ENCODE measurements around the gene BCAS3. TPM values are rescaled to one million over a fixed set of nuclear protein-coding genes. Genes with fewer than 3 reads are reported as not detected.

The BCAS3 gene
- total and polyA plus RNA-seq, 9 donors: 9.4 to 37.0 (median 21.6) TPM

DNA sequence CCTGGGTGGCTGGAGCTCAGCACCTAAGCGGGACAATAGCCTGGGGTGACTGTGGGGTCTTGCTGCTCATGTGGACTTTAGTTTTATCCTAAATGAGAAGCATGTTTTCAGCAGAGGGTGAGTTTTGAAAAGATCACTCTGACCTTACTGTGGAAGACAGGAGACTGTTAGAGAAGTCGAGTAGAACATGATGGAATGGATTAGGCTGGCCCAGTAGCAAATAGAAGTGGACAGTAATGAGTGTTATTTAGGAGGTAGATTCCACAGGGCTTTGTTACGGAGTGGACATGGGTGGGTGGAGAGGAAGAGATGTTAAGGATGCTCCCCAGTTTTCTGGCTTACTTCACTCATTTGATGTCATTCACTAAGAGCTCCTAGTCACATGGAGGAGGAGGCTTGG, 648.7 kb downstream of the BCAS3 start:
- WGBS, 3 donors: 69 to 87% (median 87%) methylated on average over 3 of the region's 3 CpGs

DNA sequence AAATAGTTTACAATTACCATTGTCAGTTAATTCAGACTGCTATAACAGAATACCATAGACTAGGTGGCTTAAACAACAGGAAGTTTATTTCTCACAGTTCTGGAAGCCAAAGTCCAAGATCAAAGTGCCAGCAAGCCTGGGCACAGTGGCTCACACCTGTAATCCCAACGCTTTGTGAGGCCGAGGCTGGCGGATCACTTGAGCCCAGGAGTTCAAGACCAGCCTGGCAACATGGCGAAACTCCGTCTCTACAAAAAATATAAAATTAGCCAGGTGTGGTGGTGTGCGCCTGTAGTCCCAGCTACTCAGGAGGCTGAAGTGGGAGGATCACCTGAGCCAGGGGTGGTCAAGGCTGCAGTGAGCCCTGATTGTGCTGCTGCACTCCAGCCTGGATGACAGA, 650.7 kb downstream of the BCAS3 start:
- Histone ChIP-seq H3K27ac (no peak overlapping the region), H3K36me3 (no peaks in the 10 kb centered on the region), H3K4me1 (ENCODE audit: insufficient read depth) (peaks cover 7% of the 10 kb centered on the region), H3K4me3 (no peak overlapping the region), H3K9me3 (no peaks in the 10 kb centered on the region), H3K27me3 (no peaks in the 10 kb centered on the region)
- WGBS, 3 donors: 95 to 99% (median 98%) methylated on average over 6 of the region's 6 CpGs
- no peak for TF ChIP-seq CTCF (IDR thresholded peaks at IDR 0.05)
- no peak for TF ChIP-seq EP300 (IDR thresholded peaks at IDR 0.05)
- no peak for TF ChIP-seq POLR2A (IDR thresholded peaks at IDR 0.05)
- intact Hi-C loops (cut with DNase I): no loop called here
- no peak for DNase-seq

More for the DNA sequence above, 648.7 kb downstream of the BCAS3 start:
- H3K27ac ChIP-seq: no peak overlapping the region
- no peaks in the 10 kb centered on the region for H3K9me3 ChIP-seq
- no peaks in the 10 kb centered on the region for H3K27me3 ChIP-seq
- intact Hi-C loops (cut with DNase I): no loop called here
- no peaks in the 10 kb centered on the region for H3K36me3 ChIP-seq
- no peak for DNase-seq
- no peak overlapping the region for H3K4me3 ChIP-seq
- H3K4me1 ChIP-seq (ENCODE audit: insufficient read depth): peaks cover 14% of the 10 kb centered on the region
- TF ChIP-seq CTCF (IDR thresholded peaks at IDR 0.05) (no peak), EP300 (IDR thresholded peaks at IDR 0.05) (no peak), POLR2A (IDR thresholded peaks at IDR 0.05) (no peak)

DNA sequence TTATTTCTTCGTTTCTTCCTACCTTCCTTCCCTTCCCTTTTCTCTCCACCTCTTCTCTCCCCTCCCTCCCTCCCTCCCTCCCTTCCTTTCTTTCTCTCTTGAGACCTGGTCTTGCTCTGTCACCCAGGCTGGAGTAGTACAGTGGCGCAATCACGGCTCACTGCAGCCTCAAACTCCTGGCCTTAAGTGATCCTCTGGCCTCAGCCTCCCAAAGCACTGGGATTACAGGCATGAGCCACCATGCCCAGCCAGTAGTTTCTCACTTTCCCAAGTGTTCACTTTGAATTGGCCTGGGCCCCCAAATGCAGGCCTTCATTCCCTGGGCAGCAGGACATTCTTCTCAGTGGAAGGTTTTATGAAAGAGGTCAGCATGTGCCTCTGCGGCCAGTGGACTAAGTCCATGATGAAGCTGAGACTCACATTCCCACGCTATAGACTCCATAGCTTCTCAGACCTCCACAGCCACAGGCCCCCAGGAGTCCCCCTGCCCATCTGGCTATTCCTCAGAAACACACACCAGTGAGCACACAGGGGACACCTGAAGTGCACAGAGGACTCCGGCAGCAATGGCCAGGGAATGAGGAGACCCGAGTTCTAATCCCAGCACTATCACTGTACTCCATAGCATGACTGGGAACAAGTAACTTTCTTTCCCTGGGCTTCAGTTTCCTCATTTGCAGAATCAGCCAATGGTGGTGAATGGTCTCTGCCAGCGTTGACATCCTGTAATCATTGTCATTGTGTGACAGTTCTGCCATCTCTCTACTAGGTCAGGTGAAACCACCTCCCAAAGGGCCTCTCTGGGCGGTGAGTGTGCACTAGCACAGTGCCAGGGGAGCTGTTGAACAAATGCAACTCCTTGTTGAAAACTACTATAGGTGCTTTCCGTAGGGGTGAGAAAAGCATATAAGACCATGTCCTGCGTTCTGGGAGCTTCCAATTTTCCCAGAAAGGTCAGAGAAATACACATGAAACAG, 652.8 kb downstream of the BCAS3 start:
- Histone ChIP-seq H3K9me3 (no peaks in the 10 kb centered on the region), H3K27ac (no peak overlapping the region), H3K27me3 (no peaks in the 10 kb centered on the region), H3K4me1 (ENCODE audit: insufficient read depth) (peaks cover 3% of the 10 kb centered on the region), H3K36me3 (no peaks in the 10 kb centered on the region), H3K4me3 (no peak overlapping the region)
- WGBS, 3 donors: 93 to 94% (median 93%) methylated on average over 11 of the region's 11 CpGs
- intact Hi-C loops (cut with DNase I): no loop called here
- TF ChIP-seq POLR2A (IDR thresholded peaks at IDR 0.05) (no peak), CTCF (IDR thresholded peaks at IDR 0.05) (no peak), EP300 (IDR thresholded peaks at IDR 0.05) (no peak)
- DNase-seq: peak in 1 of 5 donors; percentile 5

- peaks cover 3% of the 10 kb centered on the region for H3K4me1 ChIP-seq (ENCODE audit: insufficient read depth)
- TF ChIP-seq POLR2A (IDR thresholded peaks at IDR 0.05) (no peak), EP300 (IDR thresholded peaks at IDR 0.05) (no peak), CTCF (IDR thresholded peaks at IDR 0.05) (no peak)
- WGBS, 3 donors: 24 to 40% (median 34%) methylated on average over 2 of the region's 2 CpGs
- H3K27me3 ChIP-seq: no peaks in the 10 kb centered on the region
- no peaks in the 10 kb centered on the region for H3K36me3 ChIP-seq
- H3K27ac ChIP-seq: no peak overlapping the region
- intact Hi-C loops (cut with DNase I): no loop called here
- no peaks in the 10 kb centered on the region for H3K9me3 ChIP-seq
- peak in 1 of 5 donors; percentile 31 for DNase-seq
- no peak overlapping the region for H3K4me3 ChIP-seq
Measured at GRCh38 chr17:61331178-61331577, 653.5 kb downstream of the BCAS3 start.

All from ovary (tissue), 9 donors.